ENCODE results near the gene MC2R.
"Not testable (repeated sequence)": the region's sequence is repeated elsewhere in the genome, so short reads cannot be mapped to it uniquely, and the experiment has no call there.

Gene MC2R

DNA sequence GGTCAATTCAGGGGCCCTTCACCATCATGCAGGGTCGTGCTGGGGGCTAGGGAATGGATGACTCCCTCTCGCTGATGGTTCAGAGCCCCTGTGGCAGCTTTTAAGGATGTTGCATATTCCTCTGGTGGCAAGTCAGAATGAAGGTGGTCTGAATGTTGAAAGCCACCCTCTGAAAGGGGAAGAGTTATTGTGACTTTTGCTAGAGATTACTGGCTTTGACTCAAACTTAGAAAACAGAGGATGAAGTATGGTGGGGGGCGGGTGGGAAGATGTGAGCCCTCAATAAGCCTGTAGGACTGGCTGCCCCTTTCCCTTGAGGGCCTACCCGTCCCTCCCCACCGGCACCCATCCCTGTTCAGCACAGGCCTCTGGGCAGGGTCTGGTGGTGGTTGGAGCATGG, 23.2 kb downstream of the MC2R start:
- no peak for DNase-seq

DNA sequence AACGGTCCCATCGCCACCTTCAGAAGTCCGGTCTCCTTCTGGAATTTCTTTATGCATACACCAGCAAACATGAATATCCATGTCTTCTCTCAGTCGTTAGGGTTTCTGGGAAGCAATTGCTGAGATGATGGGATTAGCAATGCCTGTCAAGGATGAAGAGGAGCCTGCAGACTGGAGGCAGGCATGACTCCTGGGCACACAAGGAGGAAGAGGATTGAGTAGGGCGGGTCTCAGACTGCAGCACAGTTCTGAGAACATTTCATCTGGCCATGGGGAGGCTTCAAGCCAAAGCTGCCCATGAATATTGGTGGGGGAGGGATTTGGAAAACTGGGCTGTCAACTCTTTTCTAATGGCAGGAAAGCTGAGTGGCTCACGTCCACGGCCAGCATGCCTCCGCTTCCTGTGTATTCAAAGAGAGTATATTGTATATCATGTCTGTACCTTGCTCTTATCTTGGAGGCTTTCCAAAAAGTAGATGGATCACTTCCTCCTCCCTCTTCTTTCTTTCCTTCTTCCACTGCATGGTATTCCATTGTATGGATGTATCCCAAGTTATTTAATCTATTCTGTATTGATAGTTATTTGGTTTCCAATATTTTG, 24.5 kb downstream of the MC2R start:
- no peak for DNase-seq

DNA sequence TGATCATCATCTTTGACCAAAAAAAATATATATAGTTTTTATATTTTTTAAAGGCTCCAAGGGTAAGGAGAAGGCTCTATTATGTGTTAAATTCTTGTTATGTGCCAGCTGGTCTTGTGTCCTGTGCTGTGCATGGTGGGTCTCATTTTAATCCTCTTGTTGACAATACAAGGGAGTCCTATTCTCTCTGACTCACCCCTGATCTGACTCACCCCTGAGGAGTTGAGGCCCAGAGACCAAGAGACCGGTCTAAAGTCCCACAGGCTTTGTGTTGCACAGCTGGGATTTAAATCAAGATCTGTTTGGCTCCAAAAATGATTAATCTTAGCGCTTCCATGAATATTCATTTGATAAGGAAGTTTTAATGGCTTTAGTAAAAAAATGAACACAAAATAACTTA, 25.7 kb downstream of the MC2R start:
- DNase-seq: peak; percentile 57

DNA sequence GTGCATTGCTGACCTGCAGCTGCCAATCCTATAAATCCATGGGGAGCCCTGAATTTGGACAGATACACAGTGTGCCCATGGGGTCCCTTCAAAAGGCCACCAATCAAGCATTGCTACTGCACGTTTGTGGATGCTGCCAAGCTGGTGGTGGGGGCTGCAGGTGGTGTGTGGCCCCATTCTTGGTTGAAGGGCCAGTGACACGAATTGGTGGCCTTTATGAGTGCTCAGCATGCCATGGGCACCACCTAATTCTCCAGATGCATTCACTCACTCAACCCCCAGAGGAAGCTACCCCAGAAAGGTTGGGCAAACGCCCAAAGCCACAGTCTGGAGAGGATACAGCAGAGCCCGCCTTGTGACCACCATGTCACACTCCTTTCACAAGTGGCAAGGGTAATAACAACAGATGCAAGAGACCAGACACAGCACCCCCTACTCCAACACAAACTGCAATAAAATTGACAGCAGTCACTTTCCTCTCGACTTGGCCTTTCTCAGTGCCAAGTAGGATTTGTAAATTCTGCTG, 27.1 kb downstream of the MC2R start:
- DNase-seq: no peak

DNA sequence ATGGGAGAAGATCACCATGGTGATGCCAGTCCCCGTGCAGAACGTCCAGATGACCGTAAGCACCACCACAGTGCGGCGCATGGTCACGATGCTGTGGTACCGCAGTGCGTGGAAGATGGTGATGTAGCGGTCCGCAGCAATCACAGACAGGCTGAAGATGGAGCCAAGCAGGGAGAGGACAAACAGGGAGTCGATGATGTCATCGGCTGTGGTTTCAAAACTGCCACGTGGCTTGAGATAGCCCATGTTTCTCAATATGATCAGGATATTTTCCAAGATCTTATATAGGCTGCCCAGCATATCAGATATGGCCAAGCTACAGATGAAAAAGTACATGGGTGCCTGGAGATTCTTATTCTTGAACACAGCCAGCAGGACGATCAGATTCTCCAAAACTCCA, 30.3 kb downstream of the MC2R start:
- DNase-seq: no peak

DNA sequence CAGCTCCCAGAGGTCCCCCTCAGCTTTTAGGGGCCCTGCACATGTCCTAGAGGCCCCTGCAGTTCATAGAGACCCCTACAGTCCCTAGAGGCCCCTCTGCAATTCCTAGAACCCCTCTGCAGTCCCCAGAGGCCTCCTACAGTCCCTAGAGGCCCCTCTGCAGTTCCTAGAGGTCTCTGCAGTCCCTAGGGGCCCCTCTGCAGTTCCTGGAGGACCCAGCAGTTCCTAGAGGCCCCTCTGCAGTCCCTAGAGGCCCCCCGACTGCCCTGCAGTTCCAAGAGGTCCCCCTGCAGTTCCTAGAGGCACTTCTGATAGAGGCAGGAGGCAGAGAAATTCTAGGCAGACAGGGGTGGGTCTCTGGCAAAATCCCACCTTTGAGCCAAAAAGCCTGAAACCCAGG, 35.4 kb downstream of the MC2R start:
- DNase-seq: no peak

DNA sequence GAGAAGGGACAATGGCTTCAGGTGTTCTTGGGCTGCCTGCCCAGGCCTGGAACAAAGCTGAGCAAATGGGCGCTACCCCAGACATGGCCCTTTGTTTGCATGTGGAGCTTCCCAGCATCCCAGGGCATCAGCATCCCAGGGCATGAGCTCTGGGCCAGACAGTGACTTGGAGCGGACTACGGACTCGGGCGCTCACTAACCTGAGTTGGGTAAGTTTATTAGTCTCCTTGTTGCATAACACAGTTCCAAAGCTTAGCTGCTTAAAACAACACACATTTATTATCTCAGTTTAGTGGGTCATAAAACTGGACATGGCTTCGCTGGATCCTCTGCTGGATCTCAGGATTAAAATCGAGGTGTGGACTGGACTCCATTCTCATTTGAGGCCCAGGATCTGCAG, 35.8 kb downstream of the MC2R start:
- no peak for DNase-seq

DNA sequence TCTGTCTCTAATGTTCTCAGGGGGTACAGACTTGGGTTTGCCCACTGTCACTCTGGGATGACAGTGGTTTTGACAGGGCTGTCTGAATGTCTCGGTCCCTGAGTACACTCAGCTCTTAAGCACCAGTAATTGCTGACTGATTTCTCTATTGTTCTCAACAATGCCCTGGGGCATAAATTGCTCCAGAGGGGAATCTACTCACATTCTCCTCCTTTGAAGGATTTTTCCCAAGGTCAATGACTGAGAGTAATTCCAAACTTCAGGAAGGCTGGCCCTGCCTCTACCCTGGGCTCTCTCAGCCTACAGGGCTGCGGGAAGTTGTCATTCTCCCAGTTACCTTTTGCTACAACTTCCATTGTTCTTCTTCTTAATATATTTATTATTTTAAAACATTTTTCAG, 36.5 kb downstream of the MC2R start:
- peak; percentile 78 for DNase-seq

DNA sequence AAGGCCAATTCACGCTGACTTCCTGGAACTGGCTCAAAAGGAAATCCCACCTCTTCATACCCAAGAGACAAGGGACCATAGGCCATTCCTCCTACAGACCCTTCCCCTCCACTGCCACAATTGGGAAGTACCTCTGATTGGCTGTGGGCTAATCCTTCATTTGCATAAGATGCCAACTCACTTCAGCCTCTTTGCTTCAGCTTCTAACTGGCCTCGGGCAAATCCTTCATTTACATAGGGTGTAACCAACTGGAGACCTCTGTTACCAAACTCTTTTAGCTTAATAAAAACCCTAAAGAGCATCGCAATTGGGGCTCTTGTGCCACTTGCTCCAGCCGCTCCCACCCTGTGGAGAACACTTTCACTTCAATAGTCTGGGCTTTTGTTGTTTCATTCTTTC, 38.2 kb downstream of the MC2R start:
- DNase-seq: no peak

DNA sequence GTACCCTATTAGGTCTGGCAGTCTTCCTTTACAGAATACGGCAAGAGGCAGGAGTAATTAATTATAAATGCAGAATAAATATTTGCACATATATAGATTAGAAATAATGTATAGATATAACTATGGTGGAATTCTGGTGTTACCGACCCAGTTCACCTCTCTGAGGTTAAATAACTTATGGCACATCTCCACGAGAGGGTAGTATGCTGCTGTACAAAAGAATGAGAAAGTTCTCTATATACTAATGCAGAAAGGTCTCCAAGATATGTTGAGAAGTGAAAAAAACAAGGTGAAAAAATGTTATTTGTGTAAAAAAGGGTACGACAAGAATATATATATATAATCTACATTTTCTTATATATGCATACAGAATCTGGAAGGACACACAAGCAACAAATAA, 40.8 kb downstream of the MC2R start:
- no peak for DNase-seq

DNA sequence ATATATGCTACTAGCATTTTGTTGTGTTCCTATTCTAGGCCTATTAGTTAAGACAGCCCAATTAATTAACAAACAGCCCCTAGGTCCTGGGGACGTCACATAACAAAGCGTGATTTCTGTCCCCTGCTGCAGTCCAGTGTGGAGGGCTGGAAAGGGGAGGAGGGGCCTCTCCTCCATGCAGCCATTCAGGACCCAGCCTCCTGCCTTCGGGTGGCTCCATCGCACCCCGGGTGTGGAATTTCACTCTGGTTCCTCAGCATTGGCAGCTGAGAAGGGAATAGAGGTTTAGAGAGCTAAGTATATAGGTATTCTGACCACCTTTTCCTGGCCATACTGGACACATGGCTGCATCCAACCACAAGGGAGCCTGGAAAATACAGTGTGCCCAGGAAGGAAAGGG, 42.4 kb downstream of the MC2R start:
- no peak for DNase-seq

DNA sequence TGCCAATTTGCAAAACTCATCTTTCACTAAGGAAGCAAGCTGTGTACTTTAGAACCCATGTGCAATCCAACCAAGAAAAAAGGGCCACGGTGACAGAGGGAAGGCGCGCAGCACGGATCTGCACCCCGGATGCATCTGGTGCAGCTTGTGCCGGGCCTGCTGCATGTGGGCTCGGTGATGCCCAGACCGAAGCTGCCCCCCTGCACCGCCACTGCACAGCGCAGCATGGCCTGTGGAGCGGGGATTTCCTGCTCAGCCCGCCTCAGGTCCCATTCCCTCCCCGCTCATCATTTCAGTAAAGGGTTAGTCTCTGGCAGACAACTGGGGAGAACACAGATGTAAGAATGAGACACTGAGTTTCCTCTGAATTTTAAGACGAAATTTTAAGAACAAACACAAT, 43.0 kb downstream of the MC2R start:
- DNase-seq: no peak

DNA sequence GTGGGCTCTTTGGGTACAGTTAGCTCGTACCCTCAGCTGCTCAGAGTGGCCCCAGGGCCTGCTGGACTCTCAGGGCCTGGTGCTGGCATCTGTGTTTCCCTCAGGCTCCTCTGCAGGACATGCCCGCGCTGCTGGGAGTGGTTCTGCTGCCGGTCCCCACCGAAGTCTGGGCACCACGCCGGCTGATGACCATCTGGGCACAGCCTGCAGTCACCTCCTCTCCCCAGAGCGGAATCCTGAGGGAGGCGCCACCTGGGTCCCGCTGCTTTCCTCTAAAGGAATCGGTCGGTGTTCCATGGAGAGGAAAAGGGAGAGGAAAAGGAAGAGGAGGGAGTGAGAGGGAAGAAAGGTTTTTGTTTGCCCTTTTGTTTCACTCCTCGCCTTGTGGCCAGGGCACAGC, 43.6 kb downstream of the MC2R start:
- no peak for DNase-seq

DNA sequence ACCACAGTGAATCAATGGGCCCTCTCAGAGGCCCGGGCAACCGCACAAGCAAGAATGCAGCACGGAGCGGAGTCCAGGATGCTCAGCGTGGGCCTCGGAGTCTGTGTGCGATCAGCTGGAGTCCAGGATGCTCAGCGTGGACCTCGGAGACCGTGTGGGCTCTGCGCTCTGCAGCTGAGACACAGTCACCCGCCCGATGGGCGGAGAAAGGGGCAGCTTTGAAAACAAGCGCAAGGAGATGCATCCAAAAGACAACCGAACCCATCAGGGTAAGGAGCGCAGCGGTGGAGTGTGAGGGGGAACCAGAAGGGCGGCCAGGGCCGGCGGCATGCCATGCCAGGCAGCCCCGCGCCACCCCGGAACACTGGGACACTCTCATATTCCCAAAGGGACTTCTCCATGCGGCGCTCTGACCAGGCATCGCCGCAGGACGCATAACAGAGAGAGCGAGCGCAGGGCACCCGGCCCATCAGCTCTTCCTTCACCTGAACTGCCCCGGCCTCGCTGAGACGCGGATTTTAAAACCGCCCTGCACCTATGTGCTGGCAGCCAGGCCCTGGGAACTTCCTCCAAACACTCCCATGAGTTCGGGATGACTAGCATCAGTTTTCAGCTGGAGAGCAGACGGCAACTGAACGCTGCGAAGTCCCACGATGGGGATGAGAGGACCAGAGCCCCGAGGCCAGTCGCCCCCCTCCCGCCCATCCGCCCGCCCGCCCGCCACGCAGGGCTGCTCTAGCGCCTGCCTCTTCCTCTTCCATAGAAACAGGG, 46.6 kb downstream of the MC2R start:
- no peak for DNase-seq

DNA sequence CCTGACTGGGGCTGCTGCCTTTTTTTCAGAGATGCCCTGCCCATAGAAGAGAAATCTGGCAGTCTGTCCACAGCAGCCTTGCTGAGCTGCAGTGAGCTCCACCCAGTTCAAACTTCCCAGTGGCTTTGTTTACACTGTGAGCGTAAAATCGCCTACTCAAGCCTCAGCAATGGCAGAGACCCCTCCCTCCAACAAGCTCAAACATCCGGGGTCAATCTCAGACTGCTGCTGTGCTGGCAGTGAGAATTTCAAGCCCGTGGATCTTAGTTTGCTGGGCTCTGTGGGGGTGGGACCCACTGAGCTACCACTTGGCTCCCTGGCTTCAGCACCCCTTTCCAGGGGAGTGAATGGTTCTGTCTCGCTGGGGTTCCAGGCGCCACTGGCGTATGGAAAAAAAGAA, 52.4 kb downstream of the MC2R start:
- DNase-seq: not testable (repeated sequence)

DNA sequence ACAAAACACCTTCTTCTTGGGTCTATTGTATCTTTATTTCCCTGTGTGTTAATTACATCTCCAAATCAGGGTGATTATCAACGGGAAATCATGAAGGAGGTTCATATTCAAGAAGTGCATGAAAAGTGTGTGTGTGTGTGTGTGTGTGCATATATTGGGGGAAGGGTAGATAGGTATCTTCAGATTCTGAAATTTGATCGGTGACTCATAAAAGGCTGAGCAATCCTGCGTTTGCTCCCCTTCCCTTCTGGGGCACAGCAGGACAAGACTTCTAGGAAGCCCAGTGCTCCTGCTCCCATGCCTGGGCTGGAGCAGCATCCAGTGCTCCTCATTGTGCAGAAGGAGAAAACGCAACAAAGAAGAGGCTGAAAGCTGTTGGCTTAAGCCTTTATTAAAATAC, 65.5 kb downstream of the MC2R start:
- no peak for DNase-seq

DNA sequence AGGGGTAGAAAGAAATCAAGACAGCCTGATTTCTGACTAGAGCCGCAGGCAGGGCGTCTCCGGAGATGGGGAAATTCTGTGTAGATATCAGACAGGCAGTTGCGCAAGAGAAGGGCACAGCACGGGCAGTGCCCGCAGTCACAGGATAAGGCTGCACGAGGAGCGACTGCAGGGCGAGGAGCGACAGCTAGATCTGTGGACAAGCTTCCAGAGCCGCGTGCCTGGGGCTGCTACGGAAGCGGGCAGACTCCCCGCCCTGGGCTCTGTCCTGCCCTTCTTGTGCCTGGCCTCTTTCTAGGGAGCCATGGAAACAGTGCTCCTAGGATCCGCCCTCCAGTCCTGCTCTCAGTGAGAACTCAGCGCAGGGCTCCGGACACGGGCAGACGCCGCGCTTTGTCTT, 78.8 kb downstream of the MC2R start:
- DNase-seq: no peak

DNA sequence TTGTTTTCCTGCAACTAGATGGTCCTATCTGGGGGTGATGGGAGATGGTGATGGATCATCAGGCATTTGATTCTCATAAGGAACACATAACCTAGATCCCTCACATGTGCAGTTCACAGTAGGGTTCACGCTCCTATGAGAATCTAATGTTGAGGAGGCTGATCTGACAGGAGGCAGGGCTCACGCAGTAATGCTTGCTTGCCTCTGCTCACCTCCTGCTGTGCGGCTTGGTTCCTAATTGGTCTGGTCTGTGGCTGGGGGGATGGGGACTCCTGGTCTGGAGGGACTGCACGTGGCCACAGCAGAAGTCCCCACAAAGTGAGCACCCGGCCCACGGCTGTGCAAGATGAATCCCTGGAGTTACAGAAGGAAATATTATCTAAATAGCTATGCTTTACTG, 80.1 kb downstream of the MC2R start:
- DNase-seq: no peak

DNA sequence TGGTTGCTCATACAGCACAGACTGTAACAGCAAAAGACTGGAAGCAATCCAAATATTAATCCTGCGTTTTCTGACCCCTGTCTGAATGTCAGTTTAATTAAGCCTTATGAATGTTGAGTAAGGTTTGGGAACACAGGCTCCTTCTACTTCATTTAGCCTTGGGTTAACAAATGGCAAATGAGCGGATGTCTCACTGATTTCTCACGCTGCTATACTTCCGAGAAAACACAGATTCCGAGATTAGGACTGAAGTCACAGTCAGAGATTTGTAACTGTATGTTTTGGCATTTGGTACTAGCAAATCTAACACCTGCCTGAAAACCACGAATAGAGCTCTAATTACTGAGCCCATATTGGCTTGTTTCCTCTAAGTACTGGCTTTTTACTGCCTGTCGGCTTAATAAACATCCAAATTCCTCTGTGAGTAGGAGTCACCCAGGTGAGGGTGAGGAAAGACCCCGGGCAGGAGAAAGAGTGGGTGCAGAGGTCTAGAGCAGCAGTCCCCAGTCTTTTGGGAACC, 80.8 kb downstream of the MC2R start:
- no peak for DNase-seq

Measured in islet precursor cell (in vitro differentiated cells).